ENCODE measurements around the gene BASP1.

BASP1 gene

DNA sequence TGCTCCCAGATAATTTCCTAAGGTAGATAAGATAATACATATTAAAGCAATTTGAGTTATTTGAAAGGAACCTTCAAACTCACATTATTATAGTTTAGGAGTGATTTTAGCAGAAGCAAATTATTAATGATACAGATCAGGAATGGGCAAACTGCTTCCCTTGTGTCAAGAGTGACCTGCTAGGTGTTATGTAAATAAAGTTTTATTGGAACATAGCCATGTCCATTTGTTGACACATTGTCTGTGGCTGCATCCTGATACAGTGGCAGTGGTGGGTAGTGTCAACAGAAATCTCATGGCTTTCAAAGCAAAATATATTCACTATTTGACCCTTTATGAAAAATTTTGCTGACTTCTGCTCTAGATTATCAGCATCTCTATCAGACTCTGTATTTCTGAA is 11.4 kb upstream of the BASP1 start:
- Histone ChIP-seq H3K27ac (no peak overlapping the region), H3K27me3 (peaks cover 10% of the 10 kb centered on the region), H3K4me3 (ENCODE audit: low read depth in 1 of 2, low read length in 1 of 2) (no peak overlapping the region), H3K4me1 (ENCODE audit: control insufficient read depth in 1 of 2, insufficient read depth in 1 of 2, low read depth in 1 of 2, low read length in 1 of 2) (no peaks in the 10 kb centered on the region), H3K9me3 (no peaks in the 10 kb centered on the region), H3K36me3 (no peaks in the 10 kb centered on the region)
- TF ChIP-seq, protein P1, sequence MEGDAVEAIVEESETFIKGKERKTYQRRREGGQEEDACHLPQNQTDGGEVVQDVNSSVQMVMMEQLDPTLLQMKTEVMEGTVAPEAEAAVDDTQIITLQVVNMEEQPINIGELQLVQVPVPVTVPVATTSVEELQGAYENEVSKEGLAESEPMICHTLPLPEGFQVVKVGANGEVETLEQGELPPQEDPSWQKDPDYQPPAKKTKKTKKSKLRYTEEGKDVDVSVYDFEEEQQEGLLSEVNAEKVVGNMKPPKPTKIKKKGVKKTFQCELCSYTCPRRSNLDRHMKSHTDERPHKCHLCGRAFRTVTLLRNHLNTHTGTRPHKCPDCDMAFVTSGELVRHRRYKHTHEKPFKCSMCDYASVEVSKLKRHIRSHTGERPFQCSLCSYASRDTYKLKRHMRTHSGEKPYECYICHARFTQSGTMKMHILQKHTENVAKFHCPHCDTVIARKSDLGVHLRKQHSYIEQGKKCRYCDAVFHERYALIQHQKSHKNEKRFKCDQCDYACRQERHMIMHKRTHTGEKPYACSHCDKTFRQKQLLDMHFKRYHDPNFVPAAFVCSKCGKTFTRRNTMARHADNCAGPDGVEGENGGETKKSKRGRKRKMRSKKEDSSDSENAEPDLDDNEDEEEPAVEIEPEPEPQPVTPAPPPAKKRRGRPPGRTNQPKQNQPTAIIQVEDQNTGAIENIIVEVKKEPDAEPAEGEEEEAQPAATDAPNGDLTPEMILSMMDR (IDR thresholded peaks at IDR 0.05): no peak

DNA sequence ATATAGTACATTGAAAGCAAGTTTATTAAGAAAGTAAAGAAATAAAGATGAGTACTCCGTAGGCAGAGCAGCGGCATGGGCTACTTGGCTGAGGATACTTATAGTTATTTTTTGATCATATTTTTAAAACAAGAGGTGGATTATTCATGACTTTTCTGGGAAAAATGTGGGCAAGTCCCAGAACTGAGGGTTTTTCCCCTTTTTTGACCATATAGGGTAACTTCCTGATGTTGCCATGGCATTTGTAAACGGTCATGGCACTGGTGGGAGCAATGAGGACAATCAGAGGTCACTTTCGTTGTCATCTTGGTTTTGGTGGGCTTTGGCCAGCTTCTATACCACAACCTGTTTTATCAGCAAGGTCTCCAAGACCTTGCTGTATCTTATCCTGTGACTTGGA is 5.2 kb upstream of the BASP1 start:
- H3K36me3 ChIP-seq: no peaks in the 10 kb centered on the region
- peak overlapping the region in 1 of 2 experiments; percentile 16 for H3K4me3 ChIP-seq (ENCODE audit: low read depth in 1 of 2, low read length in 1 of 2)
- H3K27ac ChIP-seq: no peak overlapping the region
- no peaks in the 10 kb centered on the region for H3K27me3 ChIP-seq
- peaks cover 38 to 51% of the 10 kb centered on the region in 2 experiments for H3K4me1 ChIP-seq (ENCODE audit: control insufficient read depth in 1 of 2, insufficient read depth in 1 of 2, low read depth in 1 of 2, low read length in 1 of 2)
- TF ChIP-seq, protein P1 (IDR thresholded peaks at IDR 0.05): no peak
- H3K9me3 ChIP-seq: no peaks in the 10 kb centered on the region

DNA sequence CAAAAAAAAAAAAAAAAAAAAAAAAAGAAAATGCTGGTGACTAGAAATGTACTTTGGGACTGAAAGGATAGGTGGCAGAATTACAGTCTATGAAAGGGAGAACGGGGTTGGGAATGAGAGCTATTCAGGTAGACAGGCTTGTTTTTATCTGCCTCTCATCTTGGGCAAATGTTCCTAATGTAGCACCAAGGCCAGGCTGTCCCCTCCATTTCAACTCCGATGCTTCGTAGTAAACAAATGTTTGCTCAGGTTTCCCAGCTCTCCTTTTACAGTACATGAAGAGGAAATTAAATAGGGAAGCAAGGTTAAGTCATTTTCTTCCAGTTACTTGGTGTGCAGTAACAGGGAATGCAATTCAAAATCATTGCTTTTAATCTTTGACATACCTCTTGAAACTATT is 4.4 kb upstream of the BASP1 start:
- TF ChIP-seq, protein P1 (IDR thresholded peaks at IDR 0.05): no peak
- Histone ChIP-seq H3K27ac (peak overlapping the region; percentile 68), H3K27me3 (no peaks in the 10 kb centered on the region), H3K4me3 (ENCODE audit: low read depth in 1 of 2, low read length in 1 of 2) (peak overlapping the region; percentile 19 to 75), H3K36me3 (no peaks in the 10 kb centered on the region), H3K9me3 (no peaks in the 10 kb centered on the region), H3K4me1 (ENCODE audit: control insufficient read depth in 1 of 2, insufficient read depth in 1 of 2, low read depth in 1 of 2, low read length in 1 of 2) (peaks cover 38 to 51% of the 10 kb centered on the region in 2 experiments)

DNA sequence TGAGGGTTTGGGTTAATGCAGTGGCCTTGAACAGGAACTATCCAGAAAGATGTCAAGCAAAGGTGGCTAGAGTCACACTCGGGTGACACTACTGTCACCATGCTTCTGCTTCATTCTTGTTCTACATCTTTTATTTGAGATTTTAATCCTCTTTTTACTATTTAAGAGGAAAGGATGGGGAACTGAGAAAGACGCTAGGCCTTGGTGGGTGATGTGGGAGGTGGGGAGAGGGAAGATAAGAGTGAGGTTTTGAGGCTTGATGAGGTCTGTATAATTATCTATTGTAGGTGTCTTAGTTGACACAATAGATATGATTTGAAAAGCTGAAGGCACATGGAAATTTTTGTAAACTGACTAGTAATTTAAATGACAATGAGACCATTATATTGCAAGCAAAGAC is 3.5 kb upstream of the BASP1 start:
- Histone ChIP-seq H3K4me1 (ENCODE audit: control insufficient read depth in 1 of 2, insufficient read depth in 1 of 2, low read depth in 1 of 2, low read length in 1 of 2) (peaks cover 40 to 54% of the 10 kb centered on the region in 2 experiments), H3K27me3 (no peaks in the 10 kb centered on the region), H3K9me3 (no peaks in the 10 kb centered on the region), H3K27ac (peak overlapping the region; percentile 68), H3K36me3 (peaks cover 3% of the 10 kb centered on the region), H3K4me3 (ENCODE audit: low read depth in 1 of 2, low read length in 1 of 2) (peak overlapping the region; percentile 19 to 75)
- TF ChIP-seq, protein P1 (IDR thresholded peaks at IDR 0.05): no peak

DNA sequence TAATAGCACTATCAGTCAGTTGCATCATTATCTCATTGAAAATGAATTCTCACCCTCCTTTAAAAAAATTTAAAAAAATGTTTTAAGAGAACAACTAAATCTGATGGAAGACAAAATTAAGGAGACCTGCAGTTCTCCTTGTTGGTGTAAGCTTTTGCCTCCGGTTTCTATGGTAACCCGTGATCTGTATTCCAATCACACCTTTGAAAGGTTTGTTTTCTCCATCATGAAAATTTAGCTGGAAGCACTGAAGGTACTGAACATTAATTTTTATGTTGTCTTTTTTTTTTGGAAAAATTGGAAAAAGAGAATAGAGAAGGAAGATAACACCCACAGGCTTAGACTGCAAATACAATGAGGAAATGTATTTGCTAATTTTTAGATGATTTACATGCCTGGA is 2.5 kb upstream of the BASP1 start:
- peak overlapping the region; percentile 75 to 85 for H3K4me3 ChIP-seq (ENCODE audit: low read depth in 1 of 2, low read length in 1 of 2)
- peaks cover 12% of the 10 kb centered on the region for H3K36me3 ChIP-seq
- no peaks in the 10 kb centered on the region for H3K27me3 ChIP-seq
- TF ChIP-seq, protein P1 (IDR thresholded peaks at IDR 0.05): no peak
- no peaks in the 10 kb centered on the region for H3K9me3 ChIP-seq
- no peak overlapping the region for H3K27ac ChIP-seq
- peaks cover 49 to 63% of the 10 kb centered on the region in 2 experiments for H3K4me1 ChIP-seq (ENCODE audit: control insufficient read depth in 1 of 2, insufficient read depth in 1 of 2, low read depth in 1 of 2, low read length in 1 of 2)

DNA sequence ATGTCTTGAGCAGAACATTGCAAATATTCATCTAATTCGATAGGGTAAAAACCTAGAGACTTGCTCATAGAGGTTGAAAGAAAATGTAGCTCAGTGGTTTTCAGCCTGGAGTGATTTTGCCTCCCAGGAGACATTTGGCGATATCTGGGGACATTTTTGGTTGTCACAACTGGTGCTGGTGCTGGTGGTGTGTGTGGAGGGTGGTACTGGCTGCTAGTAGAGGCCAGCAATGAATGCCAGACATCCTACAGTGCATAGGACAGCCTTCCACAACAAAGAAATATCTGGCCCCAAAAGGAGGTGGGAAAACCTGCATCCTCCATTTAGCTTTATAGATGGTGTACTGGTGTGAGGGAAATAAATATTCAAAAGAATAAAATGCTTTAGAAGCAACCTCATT is 2.1 kb upstream of the BASP1 start:
- TF ChIP-seq, protein P1 (IDR thresholded peaks at IDR 0.05): no peak
- H3K27ac ChIP-seq: no peak overlapping the region
- peaks cover 54 to 68% of the 10 kb centered on the region in 2 experiments for H3K4me1 ChIP-seq (ENCODE audit: control insufficient read depth in 1 of 2, insufficient read depth in 1 of 2, low read depth in 1 of 2, low read length in 1 of 2)
- no peaks in the 10 kb centered on the region for H3K27me3 ChIP-seq
- H3K9me3 ChIP-seq: no peaks in the 10 kb centered on the region
- H3K36me3 ChIP-seq: peaks cover 17% of the 10 kb centered on the region
- peak overlapping the region; percentile 75 to 85 for H3K4me3 ChIP-seq (ENCODE audit: low read depth in 1 of 2, low read length in 1 of 2)
